CD4-positive, alpha-beta T cell treated with Interleukin-10 for 1 hour (primary cell): Measurements from ENCODE around the gene TOMM20.
"Not testable (repeated sequence)": the region's sequence is repeated elsewhere in the genome, so short reads cannot be mapped to it uniquely, and the experiment has no call there.

Experiments
- DNase-seq: peaks from one replicate; pipeline ENCODE4 v3.0.0-alpha.2; 2020

TOMM20 gene

GRCh38 chr1:235077571-235078479, 50.8 kb downstream of the TOMM20 start:
- DNase-seq: no peak

DNA sequence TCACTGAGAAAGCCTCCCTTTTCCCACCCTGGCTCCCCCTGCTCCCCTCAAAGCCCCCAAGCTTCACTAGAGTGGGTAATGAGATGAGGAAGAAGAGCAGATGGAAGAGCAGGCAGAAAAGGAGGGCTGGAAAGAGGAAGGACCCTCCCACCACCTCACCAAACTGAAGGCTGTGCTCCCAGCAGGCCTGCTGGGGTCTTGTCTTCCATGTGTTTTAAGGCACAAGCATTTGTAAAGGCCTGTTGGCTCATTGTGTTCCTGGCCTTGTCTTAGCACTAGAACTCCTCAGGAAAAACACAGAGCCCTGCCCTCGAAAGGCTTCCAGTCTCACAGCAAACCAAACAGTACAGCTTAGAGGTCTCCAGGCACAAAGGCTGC, 51.5 kb downstream of the TOMM20 start:
- DNase-seq: no peak

DNA sequence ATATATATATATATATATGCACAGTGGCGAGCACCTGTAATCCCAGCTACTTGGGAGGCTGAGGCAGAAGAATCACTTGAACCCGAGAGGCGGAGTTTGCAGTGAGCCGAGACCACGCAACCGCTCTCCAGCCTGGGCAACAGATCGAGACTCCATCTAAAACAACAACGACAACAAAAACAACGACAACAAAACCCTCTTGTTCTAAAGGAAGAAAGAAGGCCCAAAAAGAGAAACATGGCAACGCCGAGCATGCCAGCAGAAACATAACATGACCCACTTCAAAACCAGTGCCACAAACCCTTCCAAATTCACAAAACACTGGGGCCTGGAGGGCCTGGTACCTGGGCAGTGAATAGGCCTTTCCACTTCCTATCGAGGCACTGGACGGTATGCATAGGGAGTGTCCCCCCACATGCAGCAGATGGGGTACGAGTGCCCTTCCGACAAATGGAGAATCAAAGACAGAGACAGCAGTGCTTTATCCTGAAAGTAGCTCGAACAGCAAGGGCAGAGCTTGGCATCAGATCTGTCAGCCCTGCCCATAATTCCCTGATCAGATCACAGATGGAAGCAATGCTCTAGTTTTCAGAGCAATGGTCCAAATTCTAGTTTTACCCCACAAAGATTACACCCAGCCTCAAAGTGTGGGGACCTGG, 52.0 kb downstream of the TOMM20 start:
- no peak for DNase-seq

DNA sequence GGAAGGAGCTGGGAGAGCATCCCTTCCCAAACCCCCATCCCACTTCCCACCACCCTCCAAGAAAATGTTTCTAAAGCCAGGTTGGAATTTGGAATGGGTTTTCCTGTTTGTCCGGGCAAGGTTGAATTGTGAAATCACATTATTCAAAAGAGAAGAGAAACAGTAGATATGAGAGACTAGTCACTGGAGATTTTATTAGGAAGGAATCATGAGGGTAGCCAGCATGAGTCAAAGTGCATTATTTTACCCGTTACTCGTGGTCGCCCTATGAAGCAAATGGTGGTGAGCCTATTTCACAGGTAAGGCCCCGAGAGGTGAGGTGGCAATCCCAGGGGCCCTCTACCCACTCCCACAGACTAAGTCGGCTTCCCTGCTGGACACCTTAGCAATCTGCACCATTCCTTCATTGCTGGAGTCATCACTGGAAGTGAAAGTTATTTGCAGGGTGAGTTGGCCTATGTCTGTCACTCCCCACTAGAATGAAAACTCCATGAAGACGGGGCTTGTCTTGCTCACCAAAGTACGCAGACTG, 52.8 kb downstream of the TOMM20 start:
- no peak for DNase-seq

DNA sequence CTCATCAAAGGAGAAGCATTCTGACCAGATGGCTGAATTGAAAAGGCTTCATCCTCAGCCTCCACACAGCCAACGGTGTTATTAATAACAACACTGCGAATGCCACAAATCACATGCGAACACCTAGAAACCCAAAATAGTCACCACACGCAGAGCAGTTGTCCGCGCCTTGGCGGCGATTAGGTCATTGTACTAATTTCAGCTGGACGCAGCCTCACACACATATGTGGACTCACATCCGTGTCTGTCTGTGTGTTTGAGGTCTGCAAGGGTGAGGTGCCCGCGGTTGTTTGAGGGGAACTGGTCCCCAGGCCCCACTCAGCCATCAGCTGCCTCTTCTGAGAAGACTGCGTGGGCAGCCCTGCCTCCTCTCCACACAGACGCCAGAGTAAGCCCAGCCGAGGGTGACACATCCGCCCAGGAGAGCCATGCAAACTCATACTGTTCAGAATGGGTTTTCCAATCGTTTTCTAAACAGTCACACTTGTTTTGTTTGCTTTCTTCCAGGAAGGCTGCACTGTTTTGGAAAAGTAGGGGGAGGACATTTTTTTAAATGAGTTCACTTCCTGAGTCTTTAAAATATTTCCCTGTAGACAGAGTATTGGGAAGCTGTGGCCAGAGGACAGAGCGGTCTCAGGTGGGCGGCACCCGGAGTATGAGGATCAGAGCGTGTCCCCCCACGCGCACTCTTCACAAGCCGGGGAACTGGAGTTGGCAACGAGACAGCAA, 53.4 kb downstream of the TOMM20 start:
- DNase-seq: peak; percentile 56

DNA sequence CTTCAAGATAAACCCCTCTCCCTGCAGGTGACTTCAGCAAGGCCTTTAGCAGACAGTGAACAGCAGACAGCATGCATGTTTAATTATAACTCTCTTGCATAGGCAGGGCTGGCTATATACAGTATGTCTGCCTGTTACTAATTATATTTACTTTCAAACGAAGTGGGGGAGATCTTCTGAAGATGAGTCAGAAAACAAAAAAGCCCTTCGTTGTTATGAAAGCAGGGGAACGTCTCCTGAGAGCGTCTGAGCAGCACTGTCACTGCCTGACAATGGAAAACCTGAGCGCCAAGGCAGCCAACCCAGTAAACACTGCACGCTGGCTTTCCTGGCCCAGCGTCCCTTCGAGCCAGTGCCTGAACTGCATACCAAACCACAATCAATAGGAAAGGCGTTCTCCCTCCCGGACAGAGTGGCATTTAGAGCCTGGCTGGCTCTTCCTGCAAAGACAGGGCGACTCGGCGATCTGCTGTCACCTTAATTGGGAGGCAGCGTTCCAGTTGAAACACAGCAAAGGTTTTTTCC, 54.1 kb downstream of the TOMM20 start:
- no peak for DNase-seq

DNA sequence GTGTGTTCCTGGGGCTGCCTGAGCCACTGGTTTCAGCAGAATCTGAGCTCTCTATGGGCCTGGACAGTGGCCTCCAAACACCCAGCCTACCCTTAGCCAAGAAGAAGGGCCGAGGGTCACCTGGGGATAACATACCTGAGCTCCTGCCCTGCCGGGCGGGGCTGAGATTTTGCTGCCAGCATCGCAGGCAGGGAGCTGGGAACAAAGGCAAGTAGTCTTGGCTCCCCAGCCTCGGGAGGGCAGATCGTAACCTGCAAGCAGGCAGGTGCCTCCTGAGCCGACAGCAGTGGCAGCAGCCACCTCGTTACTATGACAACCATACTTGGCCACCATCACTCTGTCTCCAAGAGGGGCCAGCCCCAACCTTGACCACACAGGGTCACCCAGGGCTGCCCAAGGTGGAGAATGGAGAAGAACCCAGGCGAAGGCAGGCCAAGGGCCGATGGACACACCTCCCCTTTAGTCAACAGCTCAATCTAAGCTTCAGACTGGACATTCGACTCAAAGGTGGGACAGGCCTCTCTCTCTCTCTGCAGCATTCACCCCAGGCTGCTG, 54.6 kb downstream of the TOMM20 start:
- DNase-seq: no peak

- no peak for DNase-seq
Observed at GRCh38 chr1:235073331-235073967, 55.2 kb downstream of the TOMM20 start.

GRCh38 chr1:235072577-235072976, 56.1 kb downstream of the TOMM20 start:
- not testable (repeated sequence) for DNase-seq

- DNase-seq: no peak
Observed at GRCh38 chr1:235072096-235072495, 56.5 kb downstream of the TOMM20 start.

GRCh38 chr1:235070819-235071218, 57.8 kb downstream of the TOMM20 start:
- no peak for DNase-seq

DNA sequence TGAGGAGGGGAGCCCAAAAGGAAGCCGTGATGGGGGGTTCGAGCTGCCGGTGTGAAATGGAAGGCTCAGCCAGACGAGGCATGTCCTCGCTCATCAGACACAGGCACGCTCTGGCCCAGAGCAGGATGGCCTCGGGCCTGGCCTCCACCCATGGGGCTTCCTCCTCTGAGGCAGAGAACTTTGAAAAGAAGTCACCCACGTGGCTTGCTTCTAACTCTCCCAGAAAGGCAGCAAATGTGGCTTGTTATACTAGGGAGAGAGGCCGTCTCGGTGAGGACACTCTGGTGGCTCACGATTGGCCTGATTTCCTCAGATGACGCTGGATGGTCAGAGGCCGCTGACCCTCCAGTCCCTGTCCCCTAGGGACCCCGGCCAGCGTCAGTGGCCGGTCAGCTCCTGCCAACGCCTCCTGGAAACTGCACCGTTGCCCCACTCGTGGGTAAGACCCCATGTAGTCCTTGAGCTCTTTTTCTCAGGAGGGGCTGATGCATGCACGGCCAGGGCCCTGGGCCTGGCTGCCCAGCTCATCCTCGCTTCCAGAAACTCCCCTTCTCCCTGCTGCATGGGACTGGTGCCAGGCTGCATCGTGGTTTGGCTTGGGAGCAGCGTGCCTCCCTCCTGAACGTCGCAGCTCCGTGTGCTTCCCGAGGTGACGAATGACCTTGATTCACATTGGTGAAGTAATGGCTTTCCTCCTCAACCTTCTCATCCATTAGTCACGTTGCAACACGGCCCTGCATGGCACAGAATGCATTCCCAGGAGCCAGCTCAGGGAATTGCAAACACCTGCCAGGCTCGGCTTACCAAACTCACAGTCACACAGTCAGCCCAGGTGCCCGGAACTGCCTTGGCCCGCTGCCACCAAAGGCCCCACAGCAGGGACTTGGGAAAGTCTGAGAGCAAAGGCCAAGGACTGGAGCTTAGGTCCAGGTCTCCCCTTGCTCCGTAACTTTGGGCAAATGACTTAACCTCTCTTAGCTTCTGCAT, 58.8 kb downstream of the TOMM20 start:
- no peak for DNase-seq

DNA sequence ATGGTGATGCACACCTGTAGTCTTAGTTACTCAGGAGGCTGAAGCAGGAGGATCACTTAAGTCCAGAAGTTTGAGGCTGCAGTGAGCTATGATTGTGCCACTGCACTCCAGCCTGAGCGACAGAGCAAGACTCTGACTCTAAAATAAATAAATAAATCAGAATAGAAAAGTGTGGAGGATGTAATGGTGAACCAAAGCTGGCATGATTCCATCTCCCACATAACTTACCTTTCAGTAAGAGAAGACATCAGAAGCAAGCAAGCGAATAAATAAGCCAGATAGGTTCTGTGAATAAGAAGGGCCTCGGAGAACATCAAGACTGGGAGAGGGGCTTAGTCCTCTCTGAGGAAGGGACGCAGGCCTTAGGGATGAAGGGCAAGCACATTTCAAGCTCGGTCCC, 59.5 kb downstream of the TOMM20 start:
- DNase-seq: no peak

DNA sequence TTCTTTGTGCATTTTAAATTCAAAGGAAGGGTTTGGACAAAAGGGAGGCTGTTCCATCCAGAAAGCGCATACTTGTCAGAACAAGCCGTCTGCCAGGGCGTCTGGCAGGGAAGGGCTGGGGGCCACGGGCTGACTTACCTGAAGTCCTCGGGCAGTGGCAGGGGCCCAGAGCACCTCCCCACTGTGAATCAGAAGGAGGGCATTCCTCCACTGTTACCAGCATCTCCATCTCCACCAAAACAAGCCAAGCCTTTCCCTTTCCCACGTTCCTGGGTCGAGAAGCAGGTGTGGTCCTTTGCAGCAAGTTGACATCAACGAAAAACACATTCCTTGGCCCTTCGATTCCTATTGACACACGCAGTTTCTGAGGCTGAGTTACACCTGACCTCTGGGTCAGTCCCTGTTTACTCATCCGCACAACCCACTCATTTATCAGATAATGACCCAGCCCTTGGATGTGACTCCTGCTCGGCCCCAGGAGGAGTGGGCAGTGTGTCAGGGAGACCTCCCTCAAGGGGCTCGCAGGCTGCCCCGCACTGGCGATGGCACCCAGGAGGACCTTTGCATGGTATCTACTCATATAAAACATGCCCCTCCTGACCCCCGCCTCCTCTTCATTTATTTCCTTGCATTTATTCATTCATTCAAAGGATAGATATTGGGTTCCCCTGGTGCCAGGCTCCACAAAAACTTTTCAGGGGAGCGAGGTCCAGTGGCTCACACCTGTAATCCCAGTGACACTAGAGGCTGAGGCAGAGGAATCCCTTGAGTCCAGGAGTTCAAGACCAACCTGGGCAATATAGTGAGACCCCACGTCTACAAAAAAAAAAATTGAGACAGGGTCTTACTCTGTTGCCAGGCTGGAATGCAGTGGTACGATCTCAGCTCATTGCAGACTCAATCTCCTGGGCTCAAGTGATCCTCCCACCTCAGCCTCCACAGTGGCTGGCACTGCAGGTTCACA, 60.2 kb downstream of the TOMM20 start:
- no peak for DNase-seq

DNA sequence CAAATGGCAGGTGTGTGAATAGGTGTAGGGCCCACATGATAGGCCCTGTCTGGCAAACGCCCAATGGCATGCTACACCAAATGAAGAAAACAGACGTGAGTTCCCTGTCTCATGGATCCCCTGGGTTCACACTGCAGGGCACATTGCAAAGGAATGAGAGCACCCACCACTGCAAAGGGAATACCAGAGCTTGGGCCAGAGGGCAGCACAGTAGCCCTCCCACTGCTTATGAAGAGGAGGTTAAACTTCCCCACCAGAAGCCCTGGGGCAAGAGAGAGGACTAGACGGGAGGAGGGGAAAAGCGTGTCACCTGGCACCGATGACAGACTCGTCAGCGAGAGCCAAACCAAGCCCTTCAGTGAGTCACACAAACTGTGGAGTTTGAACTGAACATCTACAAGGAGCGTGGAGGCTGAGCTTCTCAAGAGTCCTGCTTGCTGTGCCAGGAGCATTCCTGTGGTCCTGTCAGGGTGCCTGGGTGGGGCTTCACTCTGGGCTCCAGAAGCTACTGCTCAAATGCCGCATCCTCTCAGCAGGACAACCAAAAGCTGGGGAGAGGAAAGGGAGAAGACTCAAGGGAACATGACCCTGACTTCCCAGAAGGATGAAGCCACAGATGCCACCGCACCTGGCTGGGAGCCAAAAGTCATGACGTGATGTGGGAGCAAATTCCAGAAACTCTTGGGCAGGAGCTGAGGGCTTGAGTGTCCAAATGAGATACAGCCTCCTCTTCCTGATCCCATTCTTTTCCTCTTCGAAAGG, 61.1 kb downstream of the TOMM20 start:
- DNase-seq: no peak

DNA sequence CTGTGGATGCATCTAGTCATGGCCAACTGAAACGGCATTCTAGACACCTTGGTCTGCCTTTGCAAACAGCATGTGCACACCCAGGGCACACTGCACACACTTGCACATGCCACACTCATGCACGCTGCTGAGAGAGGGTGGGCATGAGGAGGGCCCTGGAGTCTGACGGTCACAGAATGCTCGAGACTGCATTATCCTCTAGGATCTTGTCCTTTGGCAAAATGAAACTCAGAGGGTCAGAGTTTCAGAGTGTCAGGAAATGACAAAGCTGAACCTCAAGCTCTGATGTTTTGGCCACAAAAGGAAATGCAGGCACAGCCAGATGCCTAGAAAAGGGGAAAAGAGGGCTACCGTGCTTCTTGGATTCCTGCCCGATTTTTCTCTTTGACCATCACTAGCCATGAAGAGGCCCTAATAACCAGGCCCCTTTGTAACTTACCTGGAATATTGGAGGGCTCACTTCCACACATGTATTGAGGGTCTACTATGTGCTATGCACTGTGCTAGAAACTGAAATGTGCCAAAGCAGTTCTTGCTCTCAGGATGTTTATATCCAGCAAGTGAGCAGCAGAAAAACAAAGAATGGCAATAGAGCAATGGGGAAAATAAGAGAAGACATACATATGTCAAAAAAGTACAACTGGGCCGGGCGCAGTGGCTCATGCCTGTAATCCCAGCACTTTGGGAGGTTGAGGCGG, 65.4 kb downstream of the TOMM20 start:
- no peak for DNase-seq

GRCh38 chr1:235060607-235061470, 67.8 kb downstream of the TOMM20 start:
- DNase-seq: no peak
